Upper lobe of left lung (tissue), 6 donors: ENCODE results near the gene AMIGO3. TPM values are rescaled to one million over a fixed set of nuclear protein-coding genes. Genes with fewer than 3 reads are reported as not detected.

ENCODE experiments used
- ATAC-seq, 2 donors: fragments of 200-7000 bp; cut with Tn5 transposase; one replicate each; pipeline ENCODE4 v1.9.1; 2022; ENCODE audit warnings: mild to moderate bottlenecking in 2 of 2, moderate library complexity in 2 of 2; ENCODE audit not compliant: low FRiP score in 2 of 2
- DNase-seq, 2 donors: peaks; one replicate each; pipeline ENCODE4 v3.0.0-alpha.2; 2019 to 2020
- H3K27ac ChIP-seq, 4 donors: fragments of 200-600 bp; sonication (generic); one replicate each; pipeline ENCODE4 v1.5.1; 2016 to 2019
- H3K27me3 ChIP-seq, 4 donors: fragments of 200-600 bp; sonication (generic); one replicate each; pipeline ENCODE4 v1.5.1; 2017 to 2019
- H3K36me3 ChIP-seq, 4 donors: fragments of 200-600 bp; sonication (generic); one replicate each; pipeline ENCODE4 v1.5.1; 2016 to 2019
- H3K4me1 ChIP-seq, 4 donors: fragments of 200-600 bp; sonication (generic); one replicate each; pipeline ENCODE4 v1.5.1; 2018 to 2019
- H3K4me3 ChIP-seq, 4 donors: fragments of 200-600 bp; sonication (generic); one replicate each; pipeline ENCODE4 v1.5.1; 2017 to 2019; ENCODE audit warnings: mild to moderate bottlenecking in 2 of 4, moderate library complexity in 1 of 4
- H3K9me3 ChIP-seq, 4 donors: fragments of 200-600 bp; sonication (generic); one replicate each; pipeline ENCODE4 v1.5.1; 2018 to 2019
- CTCF ChIP-seq, 6 experiments: fragments of 450-650 bp in 4 of 6; fragments of 200-600 bp in 2 of 6; sonication (generic) in 2 of 6; IDR thresholded peaks; one replicate each; pipeline ENCODE4 v1.5.1; 2016 to 2019; ENCODE audit warnings: antibody characterized with exemption in 6 of 6
- EP300 ChIP-seq, 4 donors: sonication (generic); formaldehyde crosslinking; IDR thresholded peaks; one replicate each; pipeline ENCODE4 v1.5.1; 2017; ENCODE audit warnings: antibody characterized with exemption in 4 of 4, control low read depth in 2 of 4
- POLR2A ChIP-seq, 4 donors: fragments of 450-650 bp; IDR thresholded peaks; one replicate each; pipeline ENCODE4 v1.5.1; 2016 to 2017; ENCODE audit warnings: antibody characterized with exemption in 4 of 4, mild to moderate bottlenecking in 2 of 4
- POLR2AphosphoS5 ChIP-seq, 2 donors: sonication (generic); formaldehyde crosslinking; IDR thresholded peaks; one replicate each; pipeline ENCODE4 v1.5.1; 2017; ENCODE audit warnings: antibody characterized with exemption in 2 of 2
- WGBS, 2 donors: methylation state at CpG; one replicate each; pipeline ENCODE4 v1.1.5; 2017 to 2018; 5-methylcytosine and 5-hydroxymethylcytosine counted together
- total RNA-seq, 6 donors: library from RNA; depleted of rRNA in 4 of 6; stranded (reverse); fragments of >200 nt in 4 of 6; gene quantifications; one replicate each; pipeline versions ENCODE4 v1.1.0 to v1.2.1, GENCODE V29; 2016 to 2021
- donor health status: DM: no; HTN: no; CAD: no; lungs with moderate emphysema.
- donor health status: DM: no; HTN: yes; CAD: no; lungs with severe emphysema.

Gene AMIGO3
- total RNA-seq, 6 donors from 2014 or later, result 0.13 to 3.2 (median 1.9) TPM

- Histone ChIP-seq H3K4me1 (peaks cover 0 to 12% (median 3%) of the 10 kb centered on the region in 4 donors), H3K4me3 (no peak overlapping the region), H3K27ac (no peak overlapping the region), H3K36me3 (peaks cover 2 to 68% (median 48%) of the 10 kb centered on the region in 4 donors), H3K9me3 (no peaks in the 10 kb centered on the region), H3K27me3 (no peaks in the 10 kb centered on the region)
- ATAC-seq (no peak), DNase-seq (no peak)
- 93 to 98% methylated on average over 3 to 8 of the region's 8 CpGs for WGBS, 2 donors
- TF ChIP-seq EP300 (IDR thresholded peaks at IDR 0.05) (no peak), CTCF (IDR thresholded peaks at IDR 0.05) (no peak), POLR2AphosphoS5 (IDR thresholded peaks at IDR 0.05) (no peak), POLR2A (IDR thresholded peaks at IDR 0.05) (no peak)
These were observed 14.9 kb downstream of the AMIGO3 start for GRCh38 chr3:49704629-49705028.

GRCh38 chr3:49703956-49704355 lies 15.5 kb downstream of the AMIGO3 start:
- no peak for TF ChIP-seq POLR2A (IDR thresholded peaks at IDR 0.05)
- no peak for TF ChIP-seq POLR2AphosphoS5 (IDR thresholded peaks at IDR 0.05)
- no peak for TF ChIP-seq EP300 (IDR thresholded peaks at IDR 0.05)
- TF ChIP-seq CTCF (IDR thresholded peaks at IDR 0.05), result no peak
- no peaks in the 10 kb centered on the region for H3K9me3 ChIP-seq
- no peak overlapping the region for H3K4me3 ChIP-seq
- H3K27me3 ChIP-seq, result no peaks in the 10 kb centered on the region
- whole genome bisulfite sequencing, 2 donors, result 80 to 81% methylated on average over 5 to 7 of the region's 7 CpGs
- DNase-seq, result no peak
- ATAC-seq, result no peak
- H3K36me3 ChIP-seq, result peaks cover 2 to 73% (median 52%) of the 10 kb centered on the region in 4 donors
- peaks cover 0 to 12% (median 3%) of the 10 kb centered on the region in 4 donors for H3K4me1 ChIP-seq
- peak overlapping the region in 3 of 4 donors; percentile 15 to 31 (median 17) for H3K27ac ChIP-seq

- H3K4me1 ChIP-seq, result peaks cover 0 to 12% (median 3%) of the 10 kb centered on the region in 4 donors
- no peak overlapping the region for H3K4me3 ChIP-seq
- ATAC-seq (peak; percentile 66 to 78), DNase-seq (peak in 1 of 2 donors; percentile 65)
- H3K9me3 ChIP-seq, result no peaks in the 10 kb centered on the region
- no peaks in the 10 kb centered on the region for H3K27me3 ChIP-seq
- TF ChIP-seq EP300 (IDR thresholded peaks at IDR 0.05), result no peak
- no peak for TF ChIP-seq POLR2AphosphoS5 (IDR thresholded peaks at IDR 0.05)
- TF ChIP-seq POLR2A (IDR thresholded peaks at IDR 0.05), result no peak
- peak; percentile 62 to 90 (median 82) for TF ChIP-seq CTCF (IDR thresholded peaks at IDR 0.05)
- peaks cover 2 to 76% (median 57%) of the 10 kb centered on the region in 4 donors for H3K36me3 ChIP-seq
- peak overlapping the region in 3 of 4 donors; percentile 15 to 31 (median 17) for H3K27ac ChIP-seq
- WGBS, 2 donors, result 57 to 73% methylated on average over 6 to 10 of the region's 14 CpGs
These were observed 16.0 kb downstream of the AMIGO3 start for GRCh38 chr3:49703443-49703927.

GRCh38 chr3:49702672-49703071 lies 16.8 kb downstream of the AMIGO3 start:
- TF ChIP-seq POLR2A (IDR thresholded peaks at IDR 0.05) (no peak), CTCF (IDR thresholded peaks at IDR 0.05) (no peak), EP300 (IDR thresholded peaks at IDR 0.05) (no peak), POLR2AphosphoS5 (IDR thresholded peaks at IDR 0.05) (no peak)
- Histone ChIP-seq H3K4me3 (no peak overlapping the region), H3K4me1 (peaks cover 0 to 12% (median 3%) of the 10 kb centered on the region in 4 donors), H3K9me3 (no peaks in the 10 kb centered on the region), H3K27ac (no peak overlapping the region), H3K27me3 (no peaks in the 10 kb centered on the region), H3K36me3 (peaks cover 2 to 83% (median 64%) of the 10 kb centered on the region in 4 donors)
- WGBS, 2 donors, result 93% methylated on average over 11 of the region's 11 CpGs
- no peak for DNase-seq
- no peak for ATAC-seq
